ENCODE results near the gene ARSK. TPM values are rescaled to one million over a fixed set of nuclear protein-coding genes. Genes with fewer than 3 reads are reported as not detected.

The ARSK gene
- polyA plus RNA-seq, 1 of the 3 experiments (the other 2 are of a cell fraction), result 5.6 TPM

- TF ChIP-seq SIN3A (IDR thresholded peaks at IDR 0.05; ENCODE audit: borderline replicate concordance, low read depth, low read length) (no peak), ZBTB33 (IDR thresholded peaks at IDR 0.05; ENCODE audit: borderline replicate concordance, low read depth) (no peak), CTCF (IDR thresholded peaks at IDR 0.05) (no peak), USF2 (IDR thresholded peaks at IDR 0.05; ENCODE audit: borderline replicate concordance, low read depth, low read length) (no peak), RCOR1 (IDR thresholded peaks at IDR 0.05; ENCODE audit: low read length) (no peak), FOSL2 (IDR thresholded peaks at IDR 0.05; ENCODE audit: borderline replicate concordance, low read depth) (no peak)
Measured at GRCh38 chr5:95623706-95624105, 68.8 kb downstream of the ARSK start (continued).

- no peaks in the 10 kb centered on the region for H3K9me2 ChIP-seq
- ChIA-PET CTCF (interaction anchor here (2.0 kb wide), 1 partner anchor 20 kb away, joined by 8 read pairs; no protein-coding TSS in a partner anchor), POLR2A (no interaction called here)
- H2AFZ ChIP-seq (ENCODE audit: low read depth), result no peak overlapping the region
- TF ChIP-seq MAX (IDR thresholded peaks at IDR 0.05; ENCODE audit: low read depth), result no peak
- TF ChIP-seq USF2 (IDR thresholded peaks at IDR 0.05; ENCODE audit: borderline replicate concordance, low read depth, low read length), result no peak
- TF ChIP-seq FOXM1 (IDR thresholded peaks at IDR 0.05; ENCODE audit: low read depth), result no peak
- no peak for TF ChIP-seq SIN3A (IDR thresholded peaks at IDR 0.05; ENCODE audit: borderline replicate concordance, low read depth, low read length)
- TF ChIP-seq TAF1 (IDR thresholded peaks at IDR 0.05; ENCODE audit: borderline replicate concordance, low read depth, low read length), result no peak
- no peak for TF ChIP-seq MXI1 (IDR thresholded peaks at IDR 0.05; ENCODE audit: low read depth, low read length)
- TF ChIP-seq CTCF (IDR thresholded peaks at IDR 0.05), result no peak
- H3K9me3 ChIP-seq, result no peaks in the 10 kb centered on the region
- no peak overlapping the region for H3K4me2 ChIP-seq
- no peaks in the 10 kb centered on the region for H4K20me1 ChIP-seq (ENCODE audit: insufficient read depth)
- no peaks in the 10 kb centered on the region for H3K36me3 ChIP-seq (replicated peaks in 1 of 2; ENCODE audit: control insufficient read depth in 1 of 2, insufficient read depth in 2 of 2, low read length in 1 of 2)
- 97% methylated on average over 2 of the region's 2 CpGs for WGBS (ENCODE audit: low lambda C conversion rate)
- no peaks in the 10 kb centered on the region for H3F3A ChIP-seq (replicated peaks; ENCODE audit: insufficient read depth)
- peaks cover 0 to 3% of the 10 kb centered on the region in 2 experiments; a peak in 1 of 4 replicates for H3K4me1 ChIP-seq (ENCODE audit: control insufficient read depth in 1 of 2, insufficient read depth in 2 of 2, low read depth in 1 of 2, low read length in 1 of 2)
- DNase-seq, result no peak
- H3K4me3 ChIP-seq (ENCODE audit: low read depth in 2 of 2, low read length in 1 of 2), result no peak overlapping the region
- no peaks in the 10 kb centered on the region for H3K27me3 ChIP-seq (ENCODE audit: insufficient read depth)
- no peaks in the 10 kb centered on the region for H3K79me2 ChIP-seq (ENCODE audit: insufficient read depth)
- no peak overlapping the region for H3K27ac ChIP-seq (ENCODE audit: low read depth in 2 of 2, low read length in 1 of 2)
- H3K9ac ChIP-seq, result no peak overlapping the region
Measured at GRCh38 chr5:95624368-95624767, 69.5 kb downstream of the ARSK start.

Measured in SK-N-SH (cell line).